Rectal smooth muscle tissue (tissue), 1 donor: ENCODE measurements around the gene C9orf40.

Experiments used
- H3K27ac ChIP-seq: one replicate; pipeline ENCODE4 v1.7.0; 2013; ENCODE audit warnings: low read depth, low read length, inconsistent platforms
- H3K27me3 ChIP-seq: one replicate; pipeline ENCODE4 v1.7.0; 2013; ENCODE audit warnings: low read length; ENCODE audit not compliant: control insufficient read depth, insufficient read depth
- H3K36me3 ChIP-seq: one replicate; pipeline ENCODE4 v1.7.0; 2013; ENCODE audit warnings: low read length; ENCODE audit not compliant: control insufficient read depth, insufficient read depth
- H3K4me1 ChIP-seq: one replicate; pipeline ENCODE4 v1.7.0; 2013; ENCODE audit warnings: low read length; ENCODE audit not compliant: control insufficient read depth, insufficient read depth
- H3K4me3 ChIP-seq: one replicate; pipeline ENCODE4 v1.7.0; 2013; ENCODE audit warnings: low read length
- H3K9ac ChIP-seq: one replicate; pipeline ENCODE4 v1.7.0; 2013; ENCODE audit warnings: low read length

Gene C9orf40

DNA sequence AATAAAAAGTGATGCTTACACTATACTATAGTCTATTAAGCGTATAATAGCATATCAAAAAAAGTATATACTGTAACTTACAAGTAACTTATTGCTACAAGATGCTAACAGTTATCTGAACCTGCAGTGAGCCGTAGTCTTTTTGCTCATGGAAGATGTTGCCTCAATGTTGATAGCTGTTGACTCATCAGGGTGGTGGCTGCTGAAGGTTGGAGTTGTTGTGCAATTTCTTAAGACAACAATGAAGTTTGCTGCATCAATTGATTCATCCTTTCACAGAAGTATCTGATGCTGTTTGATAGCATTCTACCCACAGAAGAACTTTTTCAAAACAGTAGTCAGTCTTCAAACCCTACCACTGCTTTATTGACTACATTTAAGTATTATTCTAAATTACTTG is 7.8 kb upstream of the C9orf40 start:
- H3K27me3 ChIP-seq: no peaks in the 10 kb centered on the region
- no peaks in the 10 kb centered on the region for H3K4me1 ChIP-seq
- H3K9ac ChIP-seq: no peak overlapping the region
- H3K36me3 ChIP-seq: no peaks in the 10 kb centered on the region
- H3K27ac ChIP-seq: no peak overlapping the region
- no peak overlapping the region for H3K4me3 ChIP-seq

DNA sequence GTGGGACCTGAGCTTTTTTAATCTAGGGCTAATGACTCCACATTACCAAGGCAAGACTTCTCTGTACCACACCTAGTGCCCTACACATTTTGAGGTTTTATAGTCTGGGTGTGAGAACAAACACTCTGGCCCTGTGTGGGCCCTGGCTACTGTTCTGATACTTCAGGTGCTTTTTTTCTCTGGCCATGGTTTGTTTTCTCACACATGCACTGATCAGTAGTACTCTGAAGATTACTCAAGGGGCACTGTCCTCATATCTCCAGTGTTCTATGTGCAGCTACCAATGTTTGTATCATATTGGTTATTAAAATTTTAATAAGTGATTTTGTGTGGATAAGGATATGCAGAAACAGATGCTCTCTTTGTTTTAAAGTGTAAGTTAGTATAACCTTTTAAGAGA is 5.9 kb upstream of the C9orf40 start:
- Histone ChIP-seq H3K27ac (no peak overlapping the region), H3K36me3 (no peaks in the 10 kb centered on the region), H3K4me1 (no peaks in the 10 kb centered on the region), H3K9ac (no peak overlapping the region), H3K27me3 (no peaks in the 10 kb centered on the region), H3K4me3 (no peak overlapping the region)

DNA sequence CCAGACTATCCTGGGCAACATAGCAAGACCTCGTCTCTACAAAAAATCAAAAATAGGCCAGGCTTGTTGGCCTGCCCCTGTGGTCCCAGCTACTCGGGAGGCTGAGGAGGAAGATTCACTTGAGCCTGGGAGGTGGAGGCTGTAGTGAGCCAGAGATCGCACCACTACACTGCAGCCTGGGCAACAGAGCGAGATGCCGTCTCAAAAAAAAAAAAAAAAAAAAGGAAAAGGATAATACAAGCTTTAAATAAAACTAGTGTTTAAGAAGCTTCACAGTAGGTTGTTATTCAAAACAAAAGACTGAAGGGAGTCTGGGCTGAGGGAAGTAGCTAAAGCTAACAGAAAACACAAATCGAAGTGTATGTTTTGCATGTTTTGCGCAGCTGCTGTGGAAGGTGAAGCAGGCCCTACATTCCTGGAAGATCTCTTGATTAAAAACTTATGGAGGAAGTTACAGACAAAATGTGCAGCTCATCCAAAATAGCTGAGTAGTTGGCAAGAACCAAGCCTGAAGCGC is 581 bp upstream of the C9orf40 start:
- Histone ChIP-seq H3K4me3 (peak overlapping the region; percentile 93), H3K4me1 (no peaks in the 10 kb centered on the region), H3K27ac (peak overlapping the region; percentile 97), H3K27me3 (no peaks in the 10 kb centered on the region), H3K36me3 (no peaks in the 10 kb centered on the region), H3K9ac (no peak overlapping the region)

DNA sequence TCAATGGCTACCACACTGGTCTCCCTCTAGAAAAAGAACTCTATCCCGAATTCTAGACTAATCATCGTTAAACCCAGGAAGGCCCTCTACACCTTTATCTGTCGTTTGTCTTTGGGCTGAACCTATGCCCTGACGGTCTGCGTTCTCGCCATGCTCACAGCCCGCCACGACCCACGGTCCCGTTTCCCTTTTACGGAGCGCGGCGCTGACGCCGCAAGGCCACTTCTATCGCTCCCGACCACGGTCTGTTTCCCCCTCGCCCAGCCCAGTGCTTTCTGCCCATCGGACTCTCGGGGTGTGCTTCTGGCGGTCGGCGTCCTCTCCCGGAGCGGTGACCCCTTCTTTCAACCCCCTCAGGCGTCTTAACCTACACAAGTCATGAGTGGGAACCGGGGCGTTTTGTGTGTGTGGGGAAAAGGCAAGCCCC is 974 bp downstream of the C9orf40 start:
- Histone ChIP-seq H3K27ac (peak overlapping the region; percentile 97), H3K4me1 (no peaks in the 10 kb centered on the region), H3K4me3 (peak overlapping the region; percentile 88), H3K27me3 (no peaks in the 10 kb centered on the region), H3K9ac (peak overlapping the region; percentile 98), H3K36me3 (no peaks in the 10 kb centered on the region)

DNA sequence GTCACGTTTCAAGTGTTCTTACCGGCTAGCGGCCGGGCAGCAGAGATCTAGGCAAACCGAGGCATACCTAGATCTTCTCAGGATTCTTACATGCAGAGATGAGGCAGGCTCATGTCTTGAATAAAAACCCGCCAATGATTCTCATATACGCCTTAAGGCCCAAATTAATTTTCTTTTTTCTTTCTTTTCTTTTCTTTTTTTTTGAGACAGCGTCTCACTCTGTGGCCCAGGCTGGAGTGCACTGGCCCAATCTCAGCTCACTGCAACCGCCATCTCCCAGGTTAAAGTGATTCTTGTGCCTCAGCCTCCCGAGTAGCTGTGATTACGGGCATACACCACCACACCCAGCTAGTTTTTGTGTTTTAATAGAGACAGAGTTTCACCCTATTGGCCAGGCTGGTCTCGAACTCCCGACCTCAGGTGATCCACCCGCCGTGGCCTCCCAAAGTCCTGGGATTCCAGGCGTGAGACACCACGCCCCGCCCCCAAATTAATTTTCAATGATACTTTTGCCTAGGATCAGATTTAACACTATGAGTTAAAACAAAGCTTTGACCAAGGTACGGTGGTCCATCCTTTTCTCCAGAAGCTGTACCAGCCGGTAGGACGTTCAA is 1.5 kb downstream of the C9orf40 start:
- Histone ChIP-seq H3K27ac (peak overlapping the region; percentile 97), H3K27me3 (no peaks in the 10 kb centered on the region), H3K4me1 (no peaks in the 10 kb centered on the region), H3K4me3 (peak overlapping the region; percentile 88), H3K36me3 (no peaks in the 10 kb centered on the region), H3K9ac (no peak overlapping the region)

DNA sequence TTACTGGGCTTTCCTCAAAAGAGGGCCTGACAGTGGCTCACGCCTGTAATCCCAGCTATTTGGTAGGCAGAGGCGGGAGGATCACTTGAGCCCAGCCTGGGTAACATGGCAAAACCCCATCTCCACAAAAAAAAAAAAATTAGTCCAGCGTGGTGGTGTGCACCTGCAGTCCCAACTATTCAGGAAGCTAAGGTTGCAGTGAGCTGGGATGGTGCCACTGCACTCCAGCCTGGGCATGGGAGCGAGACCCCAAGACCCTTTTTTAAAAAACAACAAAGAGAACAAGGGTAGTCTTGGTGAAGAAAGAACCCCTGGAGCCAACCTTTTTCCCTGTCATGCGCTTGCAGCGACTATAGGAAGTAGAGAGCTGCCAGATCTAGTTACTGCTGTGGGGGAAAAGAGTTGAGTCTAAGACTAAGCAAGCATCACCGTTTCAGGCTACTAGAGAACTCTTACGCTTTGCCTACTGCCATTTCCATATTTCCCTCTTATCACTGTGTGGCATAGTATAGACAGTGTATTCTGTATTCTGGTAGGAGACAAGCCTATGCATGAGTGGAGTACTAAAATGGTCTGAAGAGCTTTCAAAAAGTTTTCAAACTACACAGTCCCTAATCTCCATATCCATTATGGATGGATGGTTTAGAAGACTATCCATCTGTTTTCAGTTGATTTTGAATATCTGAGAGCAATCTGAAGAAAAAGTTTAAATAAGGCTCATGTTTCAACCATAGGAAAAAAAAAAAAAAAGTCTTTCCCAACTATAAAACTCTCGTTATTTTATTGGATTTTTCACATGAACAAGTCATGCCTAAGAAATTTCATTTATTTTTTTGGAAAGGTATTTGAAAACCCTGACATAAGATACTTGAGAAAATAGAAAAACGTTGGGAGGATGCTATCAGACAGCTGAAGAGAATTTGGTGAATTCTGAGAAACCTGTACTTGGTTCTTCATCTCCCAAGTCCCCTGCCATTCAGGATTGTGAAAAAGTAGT is 2.6 kb downstream of the C9orf40 start:
- H3K27ac ChIP-seq: no peak overlapping the region
- H3K9ac ChIP-seq: no peak overlapping the region
- no peaks in the 10 kb centered on the region for H3K4me1 ChIP-seq
- H3K4me3 ChIP-seq: no peak overlapping the region
- H3K36me3 ChIP-seq: no peaks in the 10 kb centered on the region
- H3K27me3 ChIP-seq: no peaks in the 10 kb centered on the region

DNA sequence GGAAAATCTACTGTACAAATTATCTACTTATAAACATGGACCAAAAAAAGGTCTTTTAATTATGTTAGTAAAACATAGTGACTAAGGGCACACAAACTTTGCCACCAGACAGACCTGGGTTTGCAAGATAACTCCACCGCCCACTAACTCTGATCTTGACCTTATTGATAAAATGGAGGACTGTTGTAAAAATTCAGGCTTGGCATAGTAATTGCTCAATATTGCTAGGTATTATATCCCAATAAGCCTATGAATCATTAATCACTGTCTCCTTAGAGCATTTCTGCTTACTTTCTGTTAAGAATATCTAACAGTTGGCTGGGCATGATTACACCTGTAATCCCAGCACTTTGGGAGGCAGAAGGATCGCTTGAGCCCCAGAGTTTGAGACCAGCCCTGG is 3.8 kb downstream of the C9orf40 start:
- Histone ChIP-seq H3K4me3 (no peak overlapping the region), H3K36me3 (no peaks in the 10 kb centered on the region), H3K27ac (no peak overlapping the region), H3K9ac (no peak overlapping the region), H3K4me1 (no peaks in the 10 kb centered on the region), H3K27me3 (no peaks in the 10 kb centered on the region)

DNA sequence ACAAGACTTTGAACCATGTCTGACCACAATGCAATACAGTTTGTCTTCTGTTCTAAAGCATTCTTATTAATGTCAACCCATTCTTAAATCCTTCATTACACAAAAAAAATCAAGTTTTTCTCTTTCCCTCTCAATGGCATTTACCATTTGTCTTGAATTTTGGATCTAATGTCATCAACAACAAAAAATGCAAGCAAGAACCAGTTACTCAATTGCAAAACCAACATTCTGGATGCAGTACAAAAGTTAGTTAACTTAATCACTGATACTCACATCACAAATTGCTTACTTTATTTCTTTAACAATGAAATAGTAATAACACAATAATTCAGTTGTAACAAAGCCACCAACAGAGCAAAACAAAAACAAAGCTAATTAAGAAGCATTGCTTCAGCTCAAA is 6.0 kb downstream of the C9orf40 start:
- no peak overlapping the region for H3K4me3 ChIP-seq
- H3K27me3 ChIP-seq: no peaks in the 10 kb centered on the region
- no peaks in the 10 kb centered on the region for H3K4me1 ChIP-seq
- H3K27ac ChIP-seq: no peak overlapping the region
- H3K9ac ChIP-seq: no peak overlapping the region
- no peaks in the 10 kb centered on the region for H3K36me3 ChIP-seq

DNA sequence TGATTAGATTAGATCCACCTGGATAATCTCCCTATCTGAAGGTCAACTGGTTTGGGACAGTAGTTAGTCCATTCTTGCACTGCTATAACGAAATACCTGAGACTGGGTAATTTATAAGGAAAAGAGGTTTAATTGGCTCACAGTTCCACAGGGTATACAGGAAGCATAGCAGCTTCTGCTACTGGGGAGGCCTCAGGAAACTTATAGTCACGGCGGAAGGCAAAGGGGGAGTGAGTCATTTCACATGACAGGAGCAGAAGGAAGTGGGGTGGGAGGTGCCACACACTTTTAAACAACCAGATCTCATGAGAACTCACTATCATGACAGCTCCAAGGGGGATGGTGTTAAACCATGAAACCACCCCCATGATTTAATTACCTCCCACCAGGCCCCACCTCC is 9.9 kb downstream of the C9orf40 start:
- Histone ChIP-seq H3K9ac (no peak overlapping the region), H3K4me1 (no peaks in the 10 kb centered on the region), H3K27me3 (no peaks in the 10 kb centered on the region), H3K4me3 (no peak overlapping the region), H3K36me3 (no peaks in the 10 kb centered on the region), H3K27ac (no peak overlapping the region)

DNA sequence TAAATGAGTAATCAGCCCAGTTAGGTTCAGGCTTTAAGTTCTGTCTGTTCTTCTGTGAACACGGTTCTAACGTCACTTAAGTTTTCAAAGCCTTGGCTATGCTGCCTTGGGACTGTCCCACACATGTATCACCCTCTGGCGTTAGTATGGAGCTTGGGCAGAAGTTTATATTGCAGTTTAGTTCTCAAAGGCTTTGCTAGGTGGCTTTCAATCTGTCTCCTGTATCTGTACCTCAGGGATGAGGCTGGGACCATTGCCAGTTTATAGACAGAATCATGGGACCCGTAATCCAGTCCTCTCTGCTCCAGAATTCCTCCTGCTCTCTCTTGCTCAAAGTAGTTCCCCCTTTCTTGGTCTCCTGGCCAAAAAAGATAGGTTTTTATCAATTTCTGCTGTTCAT is 12.1 kb downstream of the C9orf40 start:
- no peak overlapping the region for H3K27ac ChIP-seq
- H3K4me3 ChIP-seq: no peak overlapping the region
- no peaks in the 10 kb centered on the region for H3K36me3 ChIP-seq
- H3K9ac ChIP-seq: no peak overlapping the region
- no peaks in the 10 kb centered on the region for H3K27me3 ChIP-seq
- no peaks in the 10 kb centered on the region for H3K4me1 ChIP-seq

DNA sequence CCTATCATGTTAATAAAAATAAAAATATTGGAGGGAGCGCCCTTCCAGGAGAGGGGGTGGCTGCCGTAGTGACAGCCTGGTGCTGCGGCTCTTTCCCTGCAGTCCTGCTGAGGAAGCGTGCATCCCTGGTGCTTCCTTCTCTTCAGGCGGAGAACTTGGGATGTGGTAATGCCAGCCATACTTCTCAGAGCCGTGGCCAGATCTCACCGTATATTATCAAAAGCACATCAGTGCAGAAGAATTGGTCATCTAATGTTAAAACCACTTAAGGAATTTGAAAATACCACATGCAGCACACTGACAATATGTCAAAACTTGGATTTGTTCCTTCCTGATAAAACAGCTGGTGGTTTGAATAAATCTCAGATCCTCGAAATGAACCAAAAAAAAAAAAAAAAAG is 17.7 kb downstream of the C9orf40 start:
- H3K9ac ChIP-seq: no peak overlapping the region
- H3K36me3 ChIP-seq: no peaks in the 10 kb centered on the region
- no peaks in the 10 kb centered on the region for H3K27me3 ChIP-seq
- no peak overlapping the region for H3K4me3 ChIP-seq
- H3K4me1 ChIP-seq: no peaks in the 10 kb centered on the region
- no peak overlapping the region for H3K27ac ChIP-seq

DNA sequence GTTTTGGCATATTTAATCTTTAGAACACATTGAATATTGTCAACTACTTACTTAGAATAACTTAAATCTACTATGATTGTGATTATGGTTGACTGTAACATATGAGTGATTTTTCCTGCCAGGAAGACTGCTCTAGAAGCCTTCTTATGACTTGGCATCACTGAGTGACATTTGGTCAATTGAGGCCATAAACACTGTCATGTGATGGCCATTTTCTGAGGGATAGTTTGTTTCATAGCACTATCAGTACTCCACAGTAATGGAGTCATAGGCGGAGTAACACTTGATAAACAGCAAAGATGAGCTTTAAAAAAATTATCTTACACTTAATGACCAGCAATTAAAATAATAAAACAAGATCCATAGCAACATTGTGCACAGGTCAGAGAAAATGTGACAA is 31.0 kb downstream of the C9orf40 start:
- Histone ChIP-seq H3K4me3 (no peak overlapping the region), H3K27ac (no peak overlapping the region), H3K9ac (no peak overlapping the region), H3K36me3 (no peaks in the 10 kb centered on the region), H3K27me3 (no peaks in the 10 kb centered on the region), H3K4me1 (no peaks in the 10 kb centered on the region)
